Naive thymus-derived CD8-positive, alpha-beta T cell (primary cell): ENCODE results near the gene UBA7. TPM values are rescaled to one million over a fixed set of nuclear protein-coding genes. Genes with fewer than 3 reads are reported as not detected.

Experiments used
- ATAC-seq, 2 donors: fragments of 150-1000 bp; cut with Tn5 transposase in 1 of 2; sonication (Bioruptor Pico), chemical (Tn5 transposase) in 1 of 2; 1 replicate in 1 of 2; 2 replicates in 1 of 2; pipeline ENCODE4 v1.10.0; 2021; ENCODE audit warnings: mild to moderate bottlenecking in 2 of 2, moderate library complexity in 2 of 2
- POLR2A ChIA-PET: fragments of 350-600 bp; sonication (Branson Sonifier 250); formaldehyde crosslinking; loops from one replicate; lab custom pipeline; 2021; ENCODE audit warnings: antibody characterized with exemption; lab: Charles Lee
- DNase-seq, 10 donors: peaks; one replicate each; pipeline versions ENCODE4 v3.0.0 to v3.0.0-alpha.2; 2020 to 2022
- H3K27ac Mint-ChIP-seq, 10 donors: one replicate each; pipeline ENCODE4 v1.8.0; 2020 to 2022; ENCODE audit warnings: mild to moderate bottlenecking in 10 of 10, mixed read lengths in 10 of 10, moderate library complexity in 4 of 10, inconsistent platforms in 1 of 10
- H3K27me3 Mint-ChIP-seq, 5 donors: one replicate each; pipeline ENCODE4 v1.8.0; 2021 to 2022; ENCODE audit warnings: mixed read lengths in 5 of 5
- H3K36me3 Mint-ChIP-seq, 3 donors: one replicate each; pipeline ENCODE4 v1.8.0; 2020 to 2022; ENCODE audit warnings: mixed read lengths in 3 of 3, mild to moderate bottlenecking in 2 of 3, inconsistent platforms in 1 of 3
- H3K4me1 Mint-ChIP-seq, 4 donors: one replicate each; pipeline ENCODE4 v1.8.0; 2021 to 2022; ENCODE audit warnings: mixed read lengths in 4 of 4
- H3K4me3 Mint-ChIP-seq, 10 donors: one replicate each; pipeline ENCODE4 v1.8.0; 2020 to 2022; ENCODE audit warnings: mild to moderate bottlenecking in 10 of 10, mixed read lengths in 10 of 10, moderate library complexity in 6 of 10, inconsistent platforms in 1 of 10
- H3K9me3 Mint-ChIP-seq, 9 donors: one replicate each; pipeline ENCODE4 v1.8.0; 2020 to 2022; ENCODE audit warnings: mixed read lengths in 9 of 9, mild to moderate bottlenecking in 3 of 9, inconsistent platforms in 1 of 9, moderate library complexity in 1 of 9
- polyA plus RNA-seq, 3 donors: library from polyadenylated mRNA; unstranded; fragments of 300-500 nt; fragmentation: Illumina TruSeq; gene quantifications; one replicate each; pipeline ENCODE4 v1.2.3, GENCODE V29; 2021
- total RNA-seq, 8 experiments: library from RNA in 2 of 8; stranded (reverse) in 2 of 8; gene quantifications; one replicate each; pipeline ENCODE4 v1.2.3 and lab custom pipeline; 2021 to 2026

UBA7 gene
- total and polyA plus RNA-seq, 5 experiments from 2014 or later, result 30.9 to 331 (median 43.8) TPM

DNA sequence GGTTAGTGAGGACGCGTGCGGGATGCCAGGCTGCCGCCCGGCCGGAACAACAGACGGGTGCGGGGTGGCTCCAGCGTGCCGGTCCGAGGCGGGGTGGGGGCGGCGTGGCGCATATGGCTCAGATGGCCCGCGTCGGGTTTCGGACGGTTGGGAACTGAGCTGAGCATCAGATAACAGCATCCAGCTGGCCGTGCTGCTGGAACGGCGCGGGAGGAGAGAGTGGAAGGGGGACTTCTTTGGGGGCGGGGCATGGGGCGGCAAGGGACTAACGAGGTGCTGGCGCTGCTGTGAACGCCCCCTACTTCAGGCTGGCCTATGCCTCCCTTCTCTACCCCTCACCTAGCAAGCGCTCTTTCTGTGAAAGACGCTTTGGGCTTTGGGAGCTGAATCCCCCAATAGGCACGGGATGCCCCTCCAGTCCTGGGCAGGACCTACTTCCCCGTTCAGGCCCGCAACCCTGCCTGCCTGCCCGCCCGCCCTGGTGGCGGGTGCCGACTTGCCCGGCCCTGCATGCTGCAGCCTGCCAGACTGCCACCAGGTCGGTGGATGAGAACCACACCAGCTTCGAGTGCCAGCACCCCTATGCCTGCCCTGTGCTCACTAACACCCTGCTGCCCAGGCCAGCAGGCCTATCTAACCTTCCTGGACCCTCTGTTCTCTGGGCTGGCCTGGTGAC lies 10.2 kb downstream of the UBA7 start:
- Mint-ChIP-seq H3K4me3 (peak overlapping the region; percentile 71 to 95 (median 88)), H3K27ac (peak overlapping the region in 9 of 10 donors; percentile 53 to 96 (median 90)), H3K36me3 (peaks cover 0 to 7% (median 0%) of the 10 kb centered on the region in 3 donors), H3K9me3 (no peaks in the 10 kb centered on the region), H3K4me1 (peaks cover 30 to 57% (median 55%) of the 10 kb centered on the region in 4 donors), H3K27me3 (peaks cover 2 to 11% (median 9%) of the 10 kb centered on the region in 5 donors)
- DNase-seq (peak; percentile 26 to 73 (median 61)), ATAC-seq (peak; percentile 39 to 45)
- POLR2A ChIA-PET, result interaction anchor here (0.6 to 8.3 kb wide), 19 partner anchors 11 to 504 kb away, joined by 3 to 124 read pairs (median 4); partner anchors contain the start of genes AMIGO3, GMPPB, IP6K1 and MON1A

DNA sequence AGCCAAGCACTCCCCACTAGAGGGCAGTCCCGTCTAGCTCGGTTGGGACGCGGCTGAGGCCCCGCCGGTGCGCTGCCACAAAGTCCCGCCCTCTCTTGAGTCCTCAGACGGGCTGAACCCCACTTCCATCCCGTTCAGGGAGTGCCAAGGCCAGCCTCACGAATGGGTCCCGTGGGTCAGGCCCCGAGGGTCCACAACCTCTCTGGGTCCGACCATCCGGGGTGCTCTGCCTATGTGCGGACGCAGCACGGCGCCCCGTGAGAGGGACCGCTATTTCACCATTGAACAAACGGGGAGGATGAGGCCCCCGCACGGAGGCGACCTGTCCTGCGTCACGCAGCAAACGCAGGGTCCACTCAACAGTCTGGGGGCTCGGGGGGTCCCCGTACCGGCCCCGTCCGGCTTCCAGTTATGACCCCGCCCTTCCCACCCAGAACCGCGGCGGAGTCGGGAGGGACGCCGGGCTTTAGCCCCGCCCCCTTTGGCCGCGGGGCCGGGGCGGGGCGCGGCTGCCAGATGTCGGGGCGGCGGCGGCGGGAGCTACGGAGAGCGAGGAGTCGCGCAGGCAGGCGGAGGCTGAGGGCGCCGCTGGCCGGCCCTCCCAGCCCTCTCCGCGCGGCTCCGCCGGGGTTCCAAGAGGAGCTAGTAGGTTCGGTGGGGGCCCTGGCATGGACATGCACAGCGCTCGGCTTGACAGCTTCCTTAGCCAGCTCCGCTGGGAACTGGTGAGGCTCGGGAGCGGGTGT lies 10.9 kb downstream of the UBA7 start, which contains the start of gene INKA1:
Gene INKA1 (plus strand): TSS at position 543 of the 746 bp plus-strand sequence. CDS start 132 bp downstream, at position 675.
- peak within 1 kb of the TSS; percentile 86 to 98 (median 94) for H3K27ac Mint-ChIP-seq
- peaks cover 2 to 11% (median 9%) of the 10 kb centered on the region in 5 donors for H3K27me3 Mint-ChIP-seq
- peak; percentile 79 to 82 for ATAC-seq
- no peaks in the 10 kb centered on the region for H3K9me3 Mint-ChIP-seq
- DNase-seq, result peak; percentile 79 to 94 (median 88)
- POLR2A ChIA-PET, result interaction anchor here (0.6 to 8.3 kb wide), 19 partner anchors 12 to 333 kb away, joined by 3 to 124 read pairs (median 4); partner anchors contain the start of genes AMIGO3, GMPPB, IP6K1 and RBM6
- H3K4me1 Mint-ChIP-seq, result peaks cover 24 to 50% (median 48%) of the 10 kb centered on the region in 4 donors
- H3K36me3 Mint-ChIP-seq, result peaks cover 0 to 2% (median 0%) of the 10 kb centered on the region in 3 donors
- H3K4me3 Mint-ChIP-seq, result peak within 1 kb of the TSS; percentile 71 to 95 (median 92)

DNA sequence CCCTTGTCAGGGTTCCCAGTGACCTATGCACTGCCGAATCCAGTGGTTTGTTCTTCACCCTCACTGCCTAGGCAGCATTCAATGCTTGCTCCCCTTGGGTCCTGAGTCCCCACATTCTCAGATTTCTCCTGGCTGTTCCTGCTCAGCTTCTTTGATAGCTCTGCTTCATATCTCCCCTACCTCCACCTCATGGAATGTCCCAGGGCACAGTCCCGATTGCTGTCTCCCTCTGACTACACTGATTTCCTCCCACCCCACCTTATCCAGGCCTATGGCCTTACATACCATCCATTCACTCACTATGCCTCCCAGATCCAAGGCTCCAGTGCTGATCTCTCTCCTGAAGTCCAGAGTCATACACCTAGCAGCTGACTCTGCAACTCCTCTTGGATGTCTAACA lies 12.6 kb downstream of the UBA7 start:
- Mint-ChIP-seq H3K4me1 (peaks cover 22 to 33% (median 31%) of the 10 kb centered on the region in 4 donors), H3K9me3 (no peaks in the 10 kb centered on the region), H3K36me3 (no peaks in the 10 kb centered on the region), H3K4me3 (peak overlapping the region in 3 of 10 donors; percentile 0 to 92 (median 26)), H3K27ac (peak overlapping the region in 1 of 10 donors; percentile 33), H3K27me3 (peaks cover 2 to 11% (median 9%) of the 10 kb centered on the region in 5 donors)
- ATAC-seq, result no peak
- POLR2A ChIA-PET, result interaction anchor here (1.0 to 8.3 kb wide), 2 partner anchors 18 to 37 kb away, joined by 3 to 116 read pairs; no protein-coding TSS in a partner anchor
- DNase-seq, result no peak

DNA sequence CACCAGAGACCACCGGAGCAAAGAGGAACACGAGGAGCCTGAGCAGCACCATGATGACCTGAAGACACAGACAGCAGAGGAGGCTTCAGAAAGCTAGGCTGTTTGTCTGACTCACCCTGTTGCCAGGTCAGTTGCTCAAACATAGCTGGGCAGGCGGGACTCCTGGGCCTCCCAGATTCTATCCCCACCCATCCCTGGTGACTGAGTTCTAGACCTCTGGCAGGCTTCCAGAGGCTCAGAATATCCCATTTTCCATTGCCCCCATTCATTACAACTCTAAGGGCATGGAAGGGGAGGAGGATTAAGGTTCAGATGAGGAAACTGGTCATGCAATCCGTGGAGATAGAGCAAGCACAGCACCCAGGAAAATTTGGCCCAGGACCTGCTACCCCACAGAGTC lies 14.0 kb downstream of the UBA7 start, which contains the start of gene CDHR4:
Gene CDHR4 (minus strand): TSS at position 113 of the 400 bp plus-strand sequence. CDS start 61 bp downstream, at position 52.
- no peak within 1 kb of the TSS for H3K27ac Mint-ChIP-seq
- H3K27me3 Mint-ChIP-seq, result peaks cover 2 to 11% (median 9%) of the 10 kb centered on the region in 5 donors
- H3K4me3 Mint-ChIP-seq, result peak within 1 kb of the TSS in 1 of 10 donors; percentile 10
- POLR2A ChIA-PET, result interaction anchor here (1.1 to 1.7 kb wide), 2 partner anchors 14 to 18 kb away, joined by 4 to 9 read pairs; partner anchors contain the start of gene IP6K1
- ATAC-seq (no peak), DNase-seq (no peak)
- peaks cover 11 to 20% (median 18%) of the 10 kb centered on the region in 4 donors for H3K4me1 Mint-ChIP-seq
- H3K9me3 Mint-ChIP-seq, result no peaks in the 10 kb centered on the region
- no peaks in the 10 kb centered on the region for H3K36me3 Mint-ChIP-seq

DNA sequence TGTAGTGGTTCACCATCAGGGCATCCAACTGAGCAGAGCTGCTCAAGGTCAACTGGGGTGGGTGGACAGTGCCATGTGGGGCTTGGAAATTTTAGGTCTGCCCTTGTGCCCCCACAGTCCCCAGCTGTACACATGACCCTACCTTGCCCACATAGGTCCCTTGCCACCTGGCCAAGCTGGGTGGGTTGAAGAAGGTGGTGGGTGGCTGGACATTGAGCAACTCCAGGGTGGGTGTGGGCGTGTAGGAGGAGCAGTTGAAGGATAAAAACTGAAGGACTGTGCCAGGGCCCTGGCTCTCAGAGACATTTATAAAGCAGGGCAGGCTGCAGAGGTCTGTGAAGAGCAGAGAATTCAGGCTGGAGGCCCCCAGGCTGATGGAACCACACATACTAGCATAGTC lies 14.6 kb downstream of the UBA7 start:
- no peak for ATAC-seq
- Mint-ChIP-seq H3K27ac (no peak overlapping the region), H3K4me3 (no peak overlapping the region)

DNA sequence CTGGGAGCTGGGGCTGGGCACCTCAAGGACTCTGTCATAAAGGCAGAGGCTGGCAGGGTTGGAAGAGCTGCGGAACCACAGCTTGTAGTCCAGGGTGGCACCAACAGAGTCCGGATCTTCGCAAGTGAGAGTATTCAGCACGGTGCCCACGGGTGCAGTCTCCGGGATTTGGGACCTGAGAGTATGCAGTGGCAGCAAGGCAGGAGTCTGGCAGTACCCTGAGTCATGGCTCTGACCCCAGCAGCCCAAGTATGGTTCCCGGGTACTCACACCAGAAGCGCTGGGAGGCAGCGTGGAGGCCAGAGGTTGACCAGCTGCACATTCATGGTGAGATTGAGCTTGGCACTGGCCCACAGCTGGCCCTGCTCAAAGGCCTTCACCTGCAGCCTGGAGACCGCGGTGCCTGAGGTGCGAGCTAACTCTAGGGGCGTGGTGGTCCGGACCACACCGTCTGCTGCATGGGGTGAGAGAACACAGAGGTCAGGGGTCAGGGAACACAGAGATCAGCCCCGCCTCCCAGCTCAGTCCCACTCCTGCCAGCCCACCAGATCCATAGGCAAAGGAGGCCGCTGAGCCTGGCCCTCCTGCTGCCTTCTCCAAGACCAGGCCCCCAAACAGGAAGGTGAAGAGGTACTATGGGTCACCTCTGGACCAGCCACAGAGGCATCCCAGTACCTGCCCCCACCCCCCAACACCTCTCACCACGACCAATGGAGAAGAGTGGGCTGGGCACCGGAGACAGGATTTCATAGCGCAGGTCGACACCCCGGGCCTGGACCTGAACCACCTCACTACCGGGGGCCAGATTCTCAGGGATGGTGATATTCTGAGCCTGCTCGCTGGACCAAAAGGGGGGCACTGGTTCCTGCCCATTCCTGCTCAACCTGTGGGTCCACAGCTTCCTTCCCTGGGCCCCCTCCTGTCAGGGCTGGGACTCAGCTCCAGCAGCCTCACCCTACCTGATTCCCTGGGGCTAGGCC lies 18.5 kb downstream of the UBA7 start:
- H3K4me3 Mint-ChIP-seq, result no peak overlapping the region
- no peaks in the 10 kb centered on the region for H3K9me3 Mint-ChIP-seq

More for the DNA sequence above, 14.6 kb downstream of the UBA7 start:
- DNase-seq, result peak in 1 of 10 donors; percentile 7
- Mint-ChIP-seq H3K27me3 (peaks cover 2 to 11% (median 9%) of the 10 kb centered on the region in 5 donors), H3K9me3 (no peaks in the 10 kb centered on the region), H3K4me1 (peaks cover 10 to 13% (median 11%) of the 10 kb centered on the region in 4 donors), H3K36me3 (no peaks in the 10 kb centered on the region)
- POLR2A ChIA-PET, result interaction anchor here (0.6 to 1.7 kb wide), 3 partner anchors 13 to 283 kb away, joined by 3 to 9 read pairs (median 4); partner anchors contain the start of gene IP6K1

DNA sequence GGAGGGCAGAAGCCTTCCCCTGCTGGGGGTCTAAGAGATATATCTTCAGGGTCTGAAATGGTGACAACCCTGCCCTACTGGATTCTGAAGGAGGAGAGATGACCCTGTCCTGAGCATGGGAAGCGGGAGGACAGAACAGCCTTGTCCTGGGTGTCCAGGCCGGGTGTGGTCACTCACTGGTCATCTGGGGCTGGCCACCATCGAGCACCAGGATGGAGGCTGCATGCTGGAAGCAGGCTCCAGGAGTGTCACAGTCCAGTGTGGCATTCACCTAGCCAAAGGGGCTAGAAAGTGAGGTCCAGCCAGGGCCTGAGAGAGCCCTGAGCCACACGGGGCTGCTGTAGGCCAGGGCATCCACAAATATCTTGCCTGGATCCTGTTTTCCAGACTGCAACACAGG lies 19.3 kb downstream of the UBA7 start:
- Mint-ChIP-seq H3K27me3 (no peaks in the 10 kb centered on the region), H3K9me3 (no peaks in the 10 kb centered on the region), H3K36me3 (no peaks in the 10 kb centered on the region), H3K27ac (no peak overlapping the region), H3K4me3 (no peak overlapping the region), H3K4me1 (peaks cover 3 to 10% (median 7%) of the 10 kb centered on the region in 4 donors)
- peak in 1 of 10 donors; percentile 26 for DNase-seq
- POLR2A ChIA-PET, result no interaction called here
- no peak for ATAC-seq

More for the DNA sequence above, 18.5 kb downstream of the UBA7 start:
- peak in 1 of 10 donors; percentile 59 for DNase-seq
- ATAC-seq, result no peak
- Mint-ChIP-seq H3K27ac (no peak overlapping the region), H3K36me3 (no peaks in the 10 kb centered on the region), H3K27me3 (no peaks in the 10 kb centered on the region), H3K4me1 (peaks cover 1 to 8% (median 3%) of the 10 kb centered on the region in 4 donors)
- POLR2A ChIA-PET, result no interaction called here

DNA sequence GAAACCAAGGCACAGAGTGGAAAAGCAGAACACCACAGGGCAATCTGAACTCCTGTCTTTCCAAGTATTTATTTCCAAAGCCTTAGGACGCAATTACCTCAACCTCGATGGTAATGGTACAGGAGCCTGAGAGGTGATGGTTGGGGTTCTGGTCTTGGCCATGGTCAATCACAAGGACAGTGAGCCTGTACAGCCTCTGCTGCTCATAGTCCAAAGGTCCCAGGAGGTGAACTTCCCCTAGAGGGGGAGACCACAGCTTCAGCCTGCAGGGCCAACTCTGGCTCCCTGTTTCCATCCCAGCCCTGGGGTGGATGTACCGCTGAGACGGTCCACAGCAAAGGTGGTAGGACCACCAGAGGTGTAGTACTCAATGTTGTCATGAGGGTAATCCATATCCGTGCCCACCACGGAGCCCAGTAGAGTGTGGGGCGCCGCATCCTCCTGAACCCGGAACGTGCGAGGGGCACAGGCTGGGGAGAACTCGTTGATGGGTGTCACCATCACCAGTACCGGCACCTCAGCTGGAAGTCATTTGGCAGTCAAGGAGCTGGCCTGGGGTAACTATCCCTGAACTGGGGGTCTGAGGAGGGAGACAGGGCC lies 20.2 kb downstream of the UBA7 start:
- ATAC-seq (no peak), DNase-seq (peak in 1 of 10 donors; percentile 59)
- peaks cover 3 to 10% (median 7%) of the 10 kb centered on the region in 4 donors for H3K4me1 Mint-ChIP-seq
- no peak overlapping the region for H3K4me3 Mint-ChIP-seq
- POLR2A ChIA-PET, result no interaction called here
- H3K9me3 Mint-ChIP-seq, result no peaks in the 10 kb centered on the region
- no peaks in the 10 kb centered on the region for H3K27me3 Mint-ChIP-seq
- no peak overlapping the region for H3K27ac Mint-ChIP-seq
- no peaks in the 10 kb centered on the region for H3K36me3 Mint-ChIP-seq

DNA sequence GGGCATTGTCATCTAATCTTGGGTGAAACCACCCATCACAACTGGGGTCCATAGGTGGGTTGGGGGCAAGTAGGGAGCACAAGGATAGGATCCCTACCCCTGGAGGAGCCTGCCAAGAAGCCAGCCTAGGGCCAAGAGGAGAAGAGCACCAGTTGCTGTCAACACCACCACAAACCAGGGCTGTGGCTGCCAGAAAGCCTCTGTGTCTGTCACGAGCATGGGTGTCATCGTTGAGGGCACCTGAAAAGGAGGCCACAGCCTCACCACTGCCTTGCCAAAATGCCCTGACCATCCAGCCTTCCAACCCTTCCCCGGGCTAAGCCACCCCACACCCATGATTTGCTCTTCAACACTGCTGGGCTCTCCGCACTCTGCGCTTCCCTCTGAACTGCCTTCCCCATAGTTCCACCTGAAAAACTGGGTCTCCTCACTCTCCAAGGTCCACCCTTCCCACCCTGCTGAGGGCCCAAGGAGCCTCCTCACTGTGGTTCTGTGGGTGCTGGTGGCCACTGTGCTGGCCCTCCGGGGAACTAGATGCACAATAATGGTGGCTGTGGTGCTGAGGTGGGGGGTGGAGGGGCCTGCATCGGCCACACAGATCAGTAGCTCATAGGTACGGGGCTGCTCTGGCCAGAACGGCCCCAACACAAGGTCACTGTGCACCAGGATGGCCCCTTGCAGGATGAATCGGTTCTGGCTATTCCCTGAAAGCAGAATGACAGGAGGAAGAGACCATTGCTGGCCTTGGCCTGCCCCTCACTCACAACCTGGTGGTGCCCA lies 21.2 kb downstream of the UBA7 start:
- Mint-ChIP-seq H3K9me3 (no peaks in the 10 kb centered on the region), H3K36me3 (no peaks in the 10 kb centered on the region), H3K27ac (peak overlapping the region in 2 of 10 donors; percentile 15 to 16), H3K27me3 (no peaks in the 10 kb centered on the region), H3K4me1 (peaks cover 3 to 10% (median 7%) of the 10 kb centered on the region in 4 donors), H3K4me3 (no peak overlapping the region)
- peak in 1 of 10 donors; percentile 16 for DNase-seq
- ATAC-seq, result no peak
- POLR2A ChIA-PET, result no interaction called here

DNA sequence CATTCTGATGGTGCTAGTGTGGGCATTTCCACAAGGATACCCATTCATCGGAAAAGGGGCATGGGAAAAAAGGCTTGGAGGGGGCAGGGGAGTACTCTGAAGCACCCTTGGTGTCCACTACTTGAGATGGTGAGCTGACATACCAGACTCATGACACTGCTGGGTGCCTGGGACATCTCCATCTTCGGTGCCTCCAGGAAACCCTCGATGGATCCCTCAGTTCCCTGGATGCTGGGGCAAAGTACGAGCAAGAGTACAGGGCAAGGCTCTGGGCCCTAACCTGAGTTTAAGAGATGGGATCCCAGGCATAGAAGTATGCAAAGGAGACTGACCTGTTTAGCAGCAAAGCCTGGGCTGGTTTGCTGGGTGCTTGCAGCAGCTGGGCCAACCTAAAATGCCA lies 22.2 kb downstream of the UBA7 start:
- peak in 1 of 10 donors; percentile 32 for DNase-seq
- Mint-ChIP-seq H3K4me3 (no peak overlapping the region), H3K36me3 (no peaks in the 10 kb centered on the region)

More for the DNA sequence above, 22.2 kb downstream of the UBA7 start:
- Mint-ChIP-seq H3K9me3 (no peaks in the 10 kb centered on the region), H3K27me3 (no peaks in the 10 kb centered on the region), H3K27ac (peak overlapping the region in 1 of 10 donors; percentile 20), H3K4me1 (peaks cover 10 to 16% (median 13%) of the 10 kb centered on the region in 4 donors)
- ATAC-seq, result no peak
- POLR2A ChIA-PET, result interaction anchor here (0.6 to 2.9 kb wide), 2 partner anchors 12 to 69 kb away, joined by 3 to 7 read pairs; partner anchors contain the start of gene INKA1
